Activated naive CD4-positive, alpha-beta T cell treated with anti-CD3 and anti-CD28 coated beads, Interleukin-2, amount 50 U/mL, for 72 hours (primary cell): ENCODE data around the gene TAL1. TPM values are rescaled to one million over a fixed set of nuclear protein-coding genes. Genes with fewer than 3 reads are reported as not detected.
"Not testable (repeated sequence)": the region's sequence is repeated elsewhere in the genome, so short reads cannot be mapped to it uniquely, and the experiment has no call there.

Experiments
- ATAC-seq, 2 donors: fragments of 150-1000 bp; cut with Tn5 transposase; 2 replicates each; pipeline ENCODE4 v1.10.0; 2021; ENCODE audit warnings: mild to moderate bottlenecking in 2 of 2, moderate library complexity in 2 of 2
- DNase-seq, 2 donors: peaks; one replicate each; pipeline ENCODE4 v3.0.0; 2021 to 2022; ENCODE audit warnings: low spot score in 2 of 2
- H3K27ac Mint-ChIP-seq, 2 donors: one replicate each; pipeline ENCODE4 v1.8.0; 2022; ENCODE audit warnings: mild to moderate bottlenecking in 2 of 2, mixed read lengths in 2 of 2
- H3K36me3 Mint-ChIP-seq, 2 donors: one replicate each; pipeline ENCODE4 v1.8.0; 2022; ENCODE audit warnings: mixed read lengths in 2 of 2
- H3K9me3 Mint-ChIP-seq, 2 donors: one replicate each; pipeline ENCODE4 v1.8.0; 2022; ENCODE audit warnings: mixed read lengths in 2 of 2
- total RNA-seq, 2 donors: library from RNA; stranded (reverse); gene quantifications; one replicate each; pipeline ENCODE4 v1.2.3, GENCODE V29; 2022

TAL1 gene
- total RNA-seq, 2 donors from 2014 or later = 0.11 to 0.14 TPM

DNA sequence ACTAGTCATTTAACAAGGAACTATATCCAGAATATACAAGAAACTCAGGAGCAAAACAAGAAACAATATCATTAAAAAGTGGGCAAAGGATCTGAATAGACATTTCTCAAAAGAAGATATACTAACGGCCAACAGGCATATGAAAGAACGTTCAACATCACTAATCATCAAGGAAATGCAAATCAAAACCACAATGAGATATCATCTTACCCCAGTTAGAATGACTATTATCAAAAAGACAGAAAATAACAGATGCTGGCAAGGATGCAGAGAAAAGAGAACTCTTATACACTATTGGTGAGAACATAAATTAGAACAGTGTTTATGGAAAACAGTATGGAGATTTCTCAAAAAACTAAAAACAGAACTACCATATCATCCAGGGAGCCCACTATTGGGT lies 28.5 kb downstream of the TAL1 start:
- DNase-seq, H3K36me3 Mint-ChIP-seq, H3K27ac Mint-ChIP-seq, H3K9me3 Mint-ChIP-seq, ATAC-seq: not testable (repeated sequence)

DNA sequence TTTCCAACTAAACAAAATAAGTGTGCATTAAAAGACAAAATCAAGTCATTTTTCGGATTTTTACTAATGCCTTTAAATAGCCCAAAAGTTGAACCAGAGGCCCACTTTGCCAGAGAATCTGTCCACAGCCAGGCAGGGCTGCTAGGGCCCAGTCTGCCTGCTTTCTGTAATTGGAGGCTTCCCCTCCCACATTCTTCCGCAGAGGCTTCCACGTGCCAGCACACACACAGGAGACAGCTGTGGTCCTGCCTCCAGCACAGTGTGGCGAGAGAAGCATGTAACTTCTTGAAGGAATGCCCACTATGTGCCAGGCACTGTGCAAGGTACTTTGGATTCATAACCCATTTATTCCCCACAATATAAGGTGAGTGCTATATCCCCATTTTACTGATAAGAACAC lies 30.8 kb downstream of the TAL1 start:
- DNase-seq = no peak
- Mint-ChIP-seq H3K9me3 (no peaks in the 10 kb centered on the region), H3K36me3 (no peaks in the 10 kb centered on the region), H3K27ac (no peak overlapping the region)
- ATAC-seq = no peak

DNA sequence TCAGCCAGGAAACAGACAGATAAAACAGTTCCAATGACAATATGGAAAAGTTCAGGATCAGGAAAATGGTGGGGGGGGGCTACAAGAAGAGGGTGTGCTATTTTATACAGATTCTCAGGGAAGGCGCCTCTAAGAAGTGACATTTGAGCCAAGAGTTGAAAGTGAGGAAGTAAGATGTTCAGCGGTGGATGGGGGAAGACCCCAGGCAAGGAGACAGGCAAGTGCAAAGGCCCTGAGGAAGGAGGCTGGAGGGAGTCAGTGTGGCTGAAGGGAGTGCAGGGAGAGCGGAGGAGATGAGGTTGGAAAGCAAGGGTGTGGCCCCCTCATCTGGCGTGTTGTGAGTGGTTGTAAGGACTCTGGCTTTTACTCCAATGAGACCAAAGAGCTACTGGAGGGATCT lies 33.8 kb downstream of the TAL1 start:
- no peak for ATAC-seq
- no peaks in the 10 kb centered on the region for H3K9me3 Mint-ChIP-seq
- no peaks in the 10 kb centered on the region for H3K36me3 Mint-ChIP-seq

DNA sequence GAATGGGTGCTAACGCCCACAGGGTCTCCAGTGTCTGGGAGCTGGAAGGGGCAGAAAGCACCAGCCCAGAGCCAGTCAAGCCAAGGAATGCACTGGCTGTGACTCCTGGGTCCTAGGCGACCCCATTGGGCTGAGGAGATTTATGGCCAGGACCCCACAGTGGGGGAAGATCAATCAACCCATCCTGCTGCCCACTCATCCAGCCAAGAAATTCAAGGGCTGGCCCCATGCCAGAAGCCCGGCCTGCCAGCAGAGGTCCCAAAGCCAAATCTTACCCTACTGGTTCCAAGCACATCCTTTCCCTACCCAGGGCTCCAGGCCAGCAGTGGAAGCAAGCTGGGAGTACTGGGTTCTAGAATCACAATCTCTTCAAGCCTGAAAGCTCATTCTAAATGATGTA lies 35.4 kb downstream of the TAL1 start:
- H3K27ac Mint-ChIP-seq = no peak overlapping the region
- DNase-seq (no peak), ATAC-seq (no peak)
- no peaks in the 10 kb centered on the region for H3K36me3 Mint-ChIP-seq
- H3K9me3 Mint-ChIP-seq = no peaks in the 10 kb centered on the region

More for the DNA sequence above, 33.8 kb downstream of the TAL1 start:
- no peak for DNase-seq
- H3K27ac Mint-ChIP-seq = no peak overlapping the region

DNA sequence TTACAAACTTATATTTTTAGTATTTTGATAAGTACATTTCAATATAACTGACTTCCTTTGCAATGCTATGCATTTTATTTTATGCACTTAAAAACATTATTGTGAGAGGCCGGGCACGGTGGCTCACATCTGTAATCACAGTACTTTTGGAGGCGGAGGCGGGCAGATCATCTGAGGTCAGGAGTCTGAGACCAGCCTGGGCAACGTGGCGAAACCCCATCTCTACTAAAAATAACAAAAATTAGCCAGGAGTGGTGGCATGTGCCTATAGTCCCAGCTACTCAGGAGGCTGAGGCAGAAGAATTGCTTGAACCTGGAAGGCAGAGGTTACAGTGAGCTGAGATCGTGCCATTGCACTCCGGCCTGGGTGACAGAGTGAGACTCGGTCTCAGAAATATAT lies 36.0 kb downstream of the TAL1 start:
- not testable (repeated sequence) for H3K9me3 Mint-ChIP-seq, H3K27ac Mint-ChIP-seq, DNase-seq, ATAC-seq, H3K36me3 Mint-ChIP-seq

DNA sequence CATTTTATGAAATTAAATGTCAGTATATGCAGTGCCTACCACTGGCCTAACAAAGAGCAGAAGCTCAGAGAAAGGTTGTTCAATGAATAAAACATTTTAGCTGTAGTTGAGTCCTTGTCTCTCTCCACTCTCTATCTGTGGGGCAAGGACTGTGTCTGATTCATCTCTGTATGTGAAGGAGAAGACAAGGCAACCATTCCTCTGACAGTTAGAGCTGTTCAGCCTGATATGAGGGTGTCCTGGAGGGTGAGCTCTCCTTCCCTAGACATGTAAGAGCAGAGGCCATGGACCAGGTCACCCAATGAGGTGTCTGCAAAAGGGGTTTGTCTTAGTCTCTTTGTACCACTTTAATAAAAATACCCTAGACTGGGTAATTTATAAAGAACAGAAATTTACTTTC lies 37.7 kb downstream of the TAL1 start:
- ATAC-seq (no peak), DNase-seq (no peak)
- Mint-ChIP-seq H3K36me3 (no peaks in the 10 kb centered on the region), H3K27ac (no peak overlapping the region), H3K9me3 (no peaks in the 10 kb centered on the region)

DNA sequence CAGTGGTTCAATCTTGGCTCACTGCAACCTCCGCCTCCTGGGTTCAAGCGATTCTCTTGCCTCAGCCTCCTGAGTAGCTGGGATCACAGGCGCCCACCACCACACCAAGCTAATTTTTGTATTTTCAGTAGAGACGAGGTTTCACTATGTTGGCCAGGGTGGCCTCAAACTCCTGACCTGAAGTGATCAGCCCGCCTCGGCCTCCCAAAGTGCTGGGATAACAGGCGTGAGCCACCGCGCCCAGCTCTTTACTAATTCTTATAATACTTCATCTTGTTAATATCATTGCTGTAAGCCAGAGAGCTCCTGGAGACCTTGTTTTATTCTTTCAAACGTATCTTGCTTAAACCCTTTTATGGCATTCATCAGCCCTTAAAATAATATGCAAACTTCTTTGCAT lies 38.5 kb downstream of the TAL1 start:
- ATAC-seq, H3K36me3 Mint-ChIP-seq, H3K9me3 Mint-ChIP-seq, H3K27ac Mint-ChIP-seq, DNase-seq: not testable (repeated sequence)

DNA sequence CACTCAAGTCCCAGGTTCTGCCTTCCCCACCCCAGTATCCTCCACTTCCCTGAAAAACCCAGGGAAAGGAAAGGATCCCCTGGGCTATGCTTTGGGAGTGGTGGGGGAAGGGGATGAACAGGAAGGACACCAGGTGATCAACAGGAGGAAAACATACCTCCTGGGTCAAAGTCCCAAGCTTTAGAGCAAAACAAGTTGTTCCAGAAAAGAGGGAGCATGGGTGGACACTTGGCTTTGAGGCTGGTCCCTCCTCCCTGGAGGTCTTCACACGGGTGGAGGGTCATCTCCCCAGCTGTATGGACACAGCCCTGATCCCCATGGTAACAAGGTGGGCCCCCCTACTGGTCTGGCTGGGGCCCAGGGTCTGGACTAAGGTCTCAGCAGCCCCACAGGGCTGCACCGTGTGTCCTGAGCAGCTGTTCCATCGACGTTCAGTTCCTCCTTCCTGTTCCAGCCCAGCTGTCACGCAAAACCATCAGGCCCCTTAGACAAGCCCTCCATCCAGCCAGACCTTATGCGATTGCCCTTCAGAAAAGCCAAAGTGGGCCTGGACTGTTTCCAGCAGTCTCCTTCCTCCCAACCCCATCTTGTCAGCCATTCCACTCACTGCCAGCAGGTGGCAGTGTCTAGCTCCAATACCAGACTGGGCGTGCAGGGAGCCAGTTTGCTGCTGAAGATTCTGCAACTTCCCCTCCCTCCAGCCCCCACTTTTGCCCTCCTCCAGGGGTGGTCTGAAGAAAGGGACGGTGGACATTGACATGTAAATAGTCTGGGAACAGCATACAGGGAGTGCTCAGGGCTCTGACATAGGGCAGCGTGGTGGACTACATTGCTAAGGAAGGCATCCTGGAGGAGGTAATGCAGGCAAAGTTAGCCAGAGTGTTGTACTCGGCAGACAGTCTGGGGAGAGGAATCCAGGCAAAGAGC lies 39.3 kb downstream of the TAL1 start:
- Mint-ChIP-seq H3K36me3 (no peaks in the 10 kb centered on the region), H3K9me3 (no peaks in the 10 kb centered on the region), H3K27ac (peak overlapping the region in 1 of 2 donors; percentile 5)
- ATAC-seq = peak; percentile 71 to 74
- peak; percentile 57 to 70 for DNase-seq

DNA sequence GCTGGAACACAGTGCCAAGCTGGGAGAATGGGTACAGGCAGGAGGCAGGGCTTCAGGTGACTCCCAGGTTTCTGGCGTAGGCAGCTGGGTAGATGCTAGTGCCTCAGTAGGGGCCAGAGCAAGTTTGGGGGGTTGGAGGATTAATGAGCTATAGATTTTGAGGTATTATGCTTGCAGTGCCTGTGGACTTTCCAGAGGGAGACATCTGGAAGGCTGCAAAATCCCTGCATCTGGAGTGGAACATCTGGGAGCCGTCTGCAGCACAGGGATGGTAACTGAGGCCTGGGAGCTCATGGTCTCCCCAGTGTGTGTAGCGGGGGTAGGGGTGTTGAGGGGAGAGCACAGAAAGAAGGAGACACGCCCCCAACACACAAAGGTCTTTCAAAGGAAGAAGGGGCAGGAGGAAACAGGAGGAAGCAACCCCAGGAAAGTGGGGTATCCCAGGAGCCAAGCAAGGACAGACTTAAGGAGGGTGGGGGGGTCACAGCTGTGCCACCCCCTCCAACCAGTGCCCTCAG lies 40.0 kb downstream of the TAL1 start:
- DNase-seq (no peak), ATAC-seq (no peak)
- H3K27ac Mint-ChIP-seq = peak overlapping the region in 1 of 2 donors; percentile 5
- H3K36me3 Mint-ChIP-seq = no peaks in the 10 kb centered on the region
- no peaks in the 10 kb centered on the region for H3K9me3 Mint-ChIP-seq

DNA sequence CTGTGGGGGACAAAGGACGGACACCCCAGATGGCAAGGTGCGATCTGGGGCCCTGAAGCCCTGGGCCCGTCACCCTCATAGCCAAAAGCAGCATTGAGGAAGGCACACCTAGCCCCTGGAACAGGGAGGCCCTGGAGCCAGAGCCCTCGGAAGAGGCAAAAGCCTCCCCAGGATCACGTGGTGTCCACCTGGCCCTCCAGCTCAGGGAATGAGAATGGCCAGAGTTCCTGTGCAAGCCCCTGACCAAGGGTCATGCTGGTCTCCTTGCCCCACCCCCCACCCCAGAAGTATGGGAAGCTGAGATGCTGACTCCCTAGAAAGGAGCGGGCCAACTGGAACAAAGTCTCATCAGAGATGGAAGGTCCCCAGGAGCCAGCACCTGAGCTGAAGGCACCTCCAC lies 41.2 kb downstream of the TAL1 start:
- ATAC-seq = no peak
- no peaks in the 10 kb centered on the region for H3K9me3 Mint-ChIP-seq
- no peaks in the 10 kb centered on the region for H3K36me3 Mint-ChIP-seq
- no peak overlapping the region for H3K27ac Mint-ChIP-seq
- DNase-seq = no peak

DNA sequence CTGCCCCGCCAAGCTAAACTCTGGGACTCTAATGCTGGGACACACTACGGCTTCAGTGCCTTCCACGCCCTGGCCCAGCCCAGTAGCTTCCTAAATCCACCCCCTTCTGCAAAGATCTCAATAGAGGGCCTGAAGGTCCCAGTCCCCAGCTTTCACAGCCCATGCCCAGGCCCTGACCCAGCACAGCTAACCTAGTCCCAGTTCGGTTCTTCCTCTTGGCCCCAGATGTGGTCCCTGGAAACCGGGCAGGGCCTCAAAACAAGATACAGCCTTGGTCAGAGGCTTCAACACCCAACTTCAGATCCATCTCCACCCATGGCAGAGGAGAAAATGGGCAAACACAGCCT lies 41.5 kb downstream of the TAL1 start:
- H3K27ac Mint-ChIP-seq = no peak overlapping the region
- DNase-seq (no peak), ATAC-seq (no peak)
- no peaks in the 10 kb centered on the region for H3K36me3 Mint-ChIP-seq
- no peaks in the 10 kb centered on the region for H3K9me3 Mint-ChIP-seq

DNA sequence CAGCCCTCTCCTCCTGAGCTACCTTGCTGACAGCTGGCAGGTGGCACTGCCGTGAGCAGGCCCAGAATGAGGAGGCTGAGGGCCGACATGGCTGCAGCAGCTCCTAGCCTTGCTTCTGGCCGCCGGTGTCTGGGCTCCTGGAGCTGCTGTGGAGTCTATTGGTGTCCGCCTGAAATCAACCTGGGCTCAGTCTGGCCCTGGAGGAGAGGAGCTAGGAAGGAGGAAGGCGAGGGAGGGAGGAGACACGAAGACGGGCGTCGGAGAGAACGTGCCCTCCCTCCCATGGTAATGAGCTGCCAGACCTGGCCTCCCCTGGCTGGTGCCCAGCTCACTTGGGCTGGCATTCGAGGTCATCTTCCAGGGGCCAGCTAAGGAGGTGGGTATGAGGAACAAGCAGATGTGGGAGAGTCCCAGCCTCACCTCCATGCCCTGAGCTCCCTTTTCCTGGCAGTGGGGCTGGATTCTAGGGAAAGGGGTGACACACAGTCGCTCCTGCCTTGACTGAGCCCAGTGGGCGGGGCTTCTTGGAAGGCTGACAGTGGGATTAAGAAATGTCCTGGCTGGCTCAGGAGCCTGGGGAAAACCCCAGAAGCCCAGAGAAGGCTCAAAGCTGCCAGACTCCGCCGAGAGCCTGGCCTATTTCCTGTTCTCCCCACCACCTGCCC lies 42.0 kb downstream of the TAL1 start, which contains the start of gene PDZK1IP1:
Gene PDZK1IP1, minus strand, starts transcription at position 193 of the 665 bp plus-strand sequence. Its CDS starts 104 bp downstream, at position 89.
- no peak for ATAC-seq
- no peak within 1 kb of the TSS for H3K27ac Mint-ChIP-seq
- peak in 1 of 2 donors; percentile 38 for DNase-seq
- no peaks in the 10 kb centered on the region for H3K36me3 Mint-ChIP-seq
- no peaks in the 10 kb centered on the region for H3K9me3 Mint-ChIP-seq

DNA sequence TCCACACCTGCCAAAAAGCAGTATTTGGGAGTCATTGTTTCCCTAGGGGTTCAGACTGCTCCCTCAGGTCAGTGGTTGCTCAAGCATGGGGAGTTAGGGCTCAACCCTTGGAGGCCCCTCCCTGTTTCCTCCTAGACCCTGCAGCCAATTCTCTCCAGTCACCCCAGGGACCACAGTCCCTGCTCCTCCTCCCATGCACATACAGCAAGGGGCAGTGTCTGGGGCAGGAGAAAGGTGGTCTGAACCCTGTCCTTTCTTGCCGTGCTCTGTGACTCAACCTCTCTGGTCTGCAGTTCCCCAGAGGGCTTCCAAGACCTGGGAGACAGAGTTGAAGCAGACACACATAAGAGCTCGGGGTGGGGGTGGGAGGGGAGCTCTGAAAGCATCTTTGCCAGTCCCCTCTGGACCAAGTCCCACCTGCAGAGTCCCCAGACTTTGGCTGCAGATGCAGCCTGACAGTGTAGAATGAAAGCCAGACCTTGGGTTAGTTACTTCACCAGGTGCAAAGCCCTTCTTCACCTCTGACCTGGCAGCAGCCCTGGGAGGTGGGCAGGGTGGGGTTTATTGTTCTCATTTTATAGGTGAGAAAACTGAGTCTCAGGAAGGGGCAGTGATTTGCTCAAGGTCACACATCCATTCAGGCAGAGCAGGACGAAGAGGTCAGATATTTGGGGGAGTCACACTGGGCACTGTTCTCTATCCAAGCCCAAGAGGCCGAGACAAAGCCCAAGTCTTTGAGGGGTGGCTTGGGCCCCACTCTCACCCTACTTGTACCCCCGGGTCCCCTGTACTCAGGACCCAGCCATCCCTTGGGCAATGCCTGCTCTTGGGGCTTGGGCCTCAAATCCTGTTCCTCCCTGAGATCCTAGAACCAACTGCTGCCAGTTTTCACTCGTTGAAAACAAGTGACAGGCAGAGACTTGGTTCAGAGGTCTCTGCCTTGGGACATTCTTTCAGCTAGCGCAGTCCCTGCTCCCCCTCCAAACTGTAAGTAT lies 42.9 kb downstream of the TAL1 start:
- ATAC-seq = no peak

DNA sequence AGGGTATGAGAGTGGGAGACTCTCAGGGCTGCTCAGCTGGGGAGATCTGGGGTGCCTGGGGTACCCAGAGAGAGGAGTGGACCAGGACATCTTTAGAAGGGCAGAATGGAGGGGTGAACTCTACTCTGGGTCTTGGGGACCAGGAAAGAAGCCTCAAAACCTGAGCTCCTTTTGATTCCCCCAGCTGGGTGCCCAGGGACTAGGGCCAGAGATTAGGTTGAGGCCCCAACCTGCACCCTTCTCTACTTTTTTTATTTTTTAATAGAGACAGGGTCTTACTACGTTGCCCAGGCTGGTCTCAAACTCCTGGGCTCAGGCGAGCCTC lies 44.1 kb downstream of the TAL1 start:
- Mint-ChIP-seq H3K9me3 (no peaks in the 10 kb centered on the region), H3K36me3 (no peaks in the 10 kb centered on the region), H3K27ac (no peak overlapping the region)
- ATAC-seq = no peak
- DNase-seq = peak in 1 of 2 donors; percentile 1

More for the DNA sequence above, 42.9 kb downstream of the TAL1 start:
- Mint-ChIP-seq H3K36me3 (no peaks in the 10 kb centered on the region), H3K9me3 (no peaks in the 10 kb centered on the region), H3K27ac (no peak overlapping the region)
- DNase-seq = peak in 1 of 2 donors; percentile 18

DNA sequence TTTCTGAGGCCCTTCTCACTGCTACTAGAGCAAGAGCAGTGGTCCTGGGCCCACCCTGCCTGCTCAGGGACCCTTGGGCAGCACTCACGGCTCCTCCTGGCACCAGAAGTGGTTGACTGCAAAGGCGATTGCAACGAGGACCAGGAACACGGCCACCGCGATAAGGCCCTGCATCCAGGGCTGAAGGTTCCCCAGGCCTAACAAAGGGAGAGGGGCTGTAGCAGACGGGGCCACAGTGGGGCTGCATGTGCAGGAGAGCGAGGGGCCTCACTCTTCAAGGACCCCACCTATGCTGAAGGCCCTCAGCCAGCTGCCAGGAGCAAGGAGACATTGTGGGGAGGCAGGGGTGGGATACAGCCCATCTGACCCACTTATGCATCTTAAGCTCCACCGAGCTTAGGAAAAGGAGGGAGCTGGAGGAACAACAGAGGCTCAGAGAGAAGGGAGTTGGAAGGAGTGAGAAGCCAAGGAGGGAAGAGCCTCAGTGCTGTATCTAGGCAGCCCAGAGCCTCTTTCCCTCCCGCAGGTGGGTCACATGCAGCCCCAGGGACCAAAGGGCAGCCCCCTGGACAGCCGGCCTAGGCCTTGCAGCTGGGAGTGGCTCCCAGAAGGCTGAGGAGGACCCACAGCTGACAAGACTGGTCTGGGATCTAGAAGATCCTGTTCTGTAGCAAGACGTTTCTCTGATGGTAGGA lies 44.6 kb downstream of the TAL1 start:
- Mint-ChIP-seq H3K36me3 (no peaks in the 10 kb centered on the region), H3K27ac (no peak overlapping the region), H3K9me3 (no peaks in the 10 kb centered on the region)
- no peak for ATAC-seq
- DNase-seq = no peak
